Retina (tissue), 1 donor: Measurements from ENCODE around the gene ZNF524.

ENCODE experiments used
- DNase-seq: peaks from one replicate; pipeline ENCODE4 v3.0.0-alpha.2; 2016

ZNF524 gene

DNA sequence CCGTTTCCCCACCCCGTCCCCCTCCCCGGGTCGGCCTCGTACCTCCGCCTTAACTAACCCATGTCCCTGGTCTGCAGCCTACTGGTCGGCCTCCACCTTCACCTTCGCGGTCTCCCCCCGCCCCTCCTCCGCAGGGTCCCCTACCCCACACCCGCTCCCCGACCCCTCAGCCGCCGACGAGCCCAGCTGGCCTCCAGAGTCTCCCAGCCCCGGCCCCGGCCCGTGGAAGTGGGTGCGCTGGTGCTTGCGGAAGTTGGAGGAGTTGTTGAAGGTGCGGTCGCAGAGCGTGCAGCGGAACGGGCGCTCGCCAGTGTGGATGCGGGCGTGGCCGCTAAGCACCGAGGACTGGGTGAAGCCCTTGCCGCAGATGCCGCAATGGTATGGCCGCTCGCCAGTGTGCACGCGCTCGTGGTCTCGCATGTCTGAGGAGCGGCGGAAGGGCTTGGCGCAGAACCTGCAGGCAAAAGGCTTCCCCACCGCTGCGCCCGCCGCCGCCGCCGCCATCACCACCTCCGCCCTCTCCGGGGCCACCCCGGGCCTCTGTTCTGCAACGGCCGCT lies 21.7 kb downstream of the ZNF524 start:
- no peak for DNase-seq

DNA sequence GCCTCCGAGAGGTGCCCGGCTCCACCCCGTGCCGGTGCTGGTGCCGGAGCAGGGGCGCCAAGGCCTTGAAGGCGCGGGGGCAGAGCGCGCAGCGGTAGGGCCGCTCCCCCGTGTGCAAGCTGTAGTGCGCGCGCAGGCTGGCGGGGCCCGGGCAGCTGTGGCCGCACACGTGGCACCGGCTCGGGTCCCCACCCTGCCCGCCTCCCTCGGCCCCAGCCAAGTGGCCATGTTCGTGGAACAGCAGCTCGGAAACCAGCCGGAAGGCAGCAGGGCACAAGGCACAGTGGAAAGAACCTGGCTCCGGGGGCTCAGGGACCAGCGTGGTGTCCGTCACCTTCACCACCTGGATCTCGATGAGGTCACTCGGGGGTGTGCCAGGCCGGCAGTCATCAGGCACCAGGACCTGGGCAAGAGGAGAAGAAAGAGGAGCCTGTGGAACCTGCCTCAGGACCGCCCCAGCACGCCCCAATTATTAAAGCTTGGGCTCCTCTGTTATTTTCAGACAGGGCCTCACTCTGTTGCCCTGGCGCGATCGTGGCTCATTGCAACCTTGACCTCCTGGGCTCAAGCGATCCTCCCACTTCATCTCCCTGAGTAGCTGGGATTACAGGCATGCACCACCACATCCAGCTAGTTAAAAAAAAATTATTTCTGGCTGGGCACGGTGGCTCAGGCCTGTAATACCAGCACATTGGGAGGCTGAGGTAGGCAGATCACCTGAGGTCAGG lies 22.3 kb downstream of the ZNF524 start:
- DNase-seq, result no peak

DNA sequence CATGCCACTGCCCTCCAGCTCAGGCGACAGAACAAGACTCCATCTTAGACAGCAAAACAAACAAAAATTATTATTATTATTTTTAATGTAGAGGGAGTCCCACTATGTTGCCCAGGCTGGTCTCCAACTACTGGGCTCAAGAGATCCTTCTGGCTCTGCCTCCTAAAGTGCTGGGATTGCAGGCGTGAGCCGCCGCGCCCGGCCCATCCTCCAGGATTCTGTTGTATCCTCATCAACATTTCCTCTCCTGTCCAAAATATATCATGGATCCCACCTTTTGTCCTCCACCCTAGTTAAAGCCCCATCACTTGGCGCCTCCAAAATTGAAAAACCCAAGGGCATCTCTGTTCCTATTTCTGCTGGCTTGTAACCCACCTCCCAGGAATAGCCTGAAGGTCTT lies 23.0 kb downstream of the ZNF524 start:
- no peak for DNase-seq

DNA sequence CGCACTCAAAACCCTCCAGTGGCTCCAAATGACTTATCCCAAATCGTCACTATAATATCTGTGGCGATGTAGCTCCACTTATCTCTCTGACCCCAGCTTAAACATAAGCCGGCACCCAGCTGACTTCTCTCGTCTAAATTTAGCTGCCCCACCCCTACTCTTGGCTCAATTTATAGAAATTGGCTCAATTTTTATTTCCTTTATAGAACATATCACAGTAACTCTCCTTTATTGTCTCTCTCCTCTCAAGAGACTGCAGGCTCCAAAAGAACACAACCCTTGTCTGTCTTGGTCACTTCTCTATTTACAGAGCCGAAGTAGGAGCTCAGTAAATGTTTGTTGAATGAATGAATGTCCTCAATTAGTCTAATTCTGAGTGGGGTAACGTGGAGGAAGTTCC lies 23.5 kb downstream of the ZNF524 start:
- DNase-seq, result no peak

DNA sequence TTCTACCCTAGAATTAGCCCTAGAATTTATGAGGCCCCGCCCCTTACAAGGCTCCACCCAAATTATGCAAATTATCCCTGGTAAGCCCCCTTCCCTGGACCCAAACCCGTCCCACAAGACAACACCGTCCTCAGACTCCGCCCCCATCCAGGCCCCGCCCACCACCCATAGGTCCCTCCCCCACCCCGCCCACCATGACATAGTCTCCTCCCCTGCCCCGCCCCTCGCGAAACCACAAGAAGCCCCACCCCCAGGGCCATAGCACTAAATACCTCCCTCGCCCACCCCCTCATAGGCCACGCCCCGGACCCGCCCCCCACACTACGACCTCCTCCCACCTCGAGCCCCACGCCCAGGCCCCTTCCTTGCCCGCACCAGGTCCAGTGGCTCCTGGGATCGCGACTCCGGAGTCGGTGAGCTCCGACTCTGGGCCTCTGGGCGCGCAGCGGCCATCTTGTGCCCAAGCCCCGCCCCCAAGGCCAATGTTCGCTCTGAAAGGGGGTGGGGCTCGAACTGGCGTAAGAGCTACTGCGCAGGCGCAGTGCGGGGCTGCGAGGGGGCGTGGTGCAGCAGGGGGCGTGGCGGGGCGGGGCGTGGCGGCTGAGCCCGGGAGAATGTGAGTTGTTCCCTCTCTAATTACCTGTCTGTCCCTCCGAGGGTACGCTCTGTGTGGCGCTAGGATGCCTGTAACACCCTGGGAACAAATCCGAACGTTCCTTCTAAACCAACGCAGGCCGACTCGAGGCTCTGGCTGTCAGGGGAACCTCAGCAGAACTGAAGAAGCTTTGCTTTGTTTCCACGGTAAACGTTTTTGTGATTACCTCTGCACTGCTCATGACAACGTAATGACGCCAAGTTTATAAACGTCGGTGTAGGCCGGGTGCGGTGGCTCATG lies 24.3 kb downstream of the ZNF524 start, which contains the start of gene ZNF784:
Gene ZNF784, minus strand, starts transcription at position 458 of the 895 bp plus-strand sequence. Its CDS starts 5 bp downstream, at position 453.
- DNase-seq, result peak; percentile 91

DNA sequence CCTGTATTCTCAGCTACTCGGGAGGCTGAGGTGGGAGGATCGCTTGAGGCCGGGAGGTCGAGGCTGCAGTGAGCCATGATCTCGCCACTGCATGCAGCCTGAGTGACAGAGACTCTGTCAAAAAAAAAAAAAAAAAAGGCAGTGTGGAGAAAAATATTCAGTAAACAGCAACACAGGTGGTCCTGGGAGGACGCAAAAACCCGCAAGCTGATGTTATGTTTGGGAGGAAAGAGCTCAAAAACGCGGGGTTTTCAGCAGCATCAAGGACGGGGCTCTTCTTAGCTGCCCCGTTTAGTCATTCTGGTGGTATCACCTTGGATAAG lies 24.9 kb downstream of the ZNF524 start:
- DNase-seq, result no peak

DNA sequence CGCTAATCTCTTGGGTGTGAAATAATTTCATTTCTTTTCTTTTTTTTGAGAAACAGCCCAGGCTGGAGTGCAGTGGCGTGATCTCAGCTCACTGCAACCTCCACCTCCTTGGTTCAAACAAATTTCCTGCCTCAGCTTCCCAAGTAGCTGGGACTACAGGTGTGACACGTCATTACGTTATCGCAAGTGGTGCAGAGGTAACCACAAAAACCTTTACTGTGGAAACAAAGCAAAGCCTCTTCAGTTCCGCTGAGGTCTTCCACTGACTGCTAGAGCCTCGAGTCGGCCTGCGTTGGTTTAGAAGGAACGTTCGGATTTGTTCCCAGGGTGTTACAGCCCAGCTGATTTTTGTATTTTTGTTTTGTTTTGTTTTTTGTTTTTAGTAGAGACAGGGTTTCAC lies 26.3 kb downstream of the ZNF524 start:
- no peak for DNase-seq

DNA sequence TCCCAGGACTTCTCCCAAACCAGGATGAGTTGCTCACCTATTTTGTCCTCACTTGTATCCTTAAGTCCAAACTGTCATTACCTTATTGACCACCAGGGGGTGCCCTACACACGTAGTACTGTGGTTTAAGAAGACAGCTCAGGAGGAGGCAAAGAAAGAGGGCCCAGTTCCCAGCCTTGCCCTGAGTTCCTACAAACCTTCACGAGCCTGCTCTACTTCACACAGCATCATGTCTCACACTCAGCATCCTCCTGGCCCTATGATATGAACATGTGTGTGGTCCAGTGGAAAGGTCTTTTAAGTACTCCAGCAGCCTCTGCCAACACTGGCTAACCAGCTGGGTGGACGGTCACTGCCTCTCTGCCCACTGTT lies 32.4 kb downstream of the ZNF524 start:
- peak; percentile 83 for DNase-seq

DNA sequence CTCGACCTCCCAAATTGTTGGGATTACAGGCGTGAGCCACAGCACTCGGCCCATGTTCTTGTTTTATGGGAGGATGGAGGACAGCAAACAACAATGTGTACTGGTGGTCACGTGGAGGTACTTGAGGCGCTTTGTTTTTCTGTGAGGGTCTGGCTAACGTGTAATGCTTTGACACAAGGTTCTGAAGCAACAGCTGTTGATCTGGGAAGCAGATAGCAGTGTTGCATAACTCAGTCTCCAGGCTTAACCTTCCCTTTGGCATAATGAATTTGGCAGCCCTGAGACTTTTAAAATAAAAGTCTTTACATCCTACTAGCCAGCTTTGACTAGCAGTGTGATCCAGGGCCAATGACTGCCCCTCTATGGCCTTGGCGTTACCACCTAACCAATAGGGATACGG lies 33.8 kb downstream of the ZNF524 start:
- DNase-seq, result no peak

DNA sequence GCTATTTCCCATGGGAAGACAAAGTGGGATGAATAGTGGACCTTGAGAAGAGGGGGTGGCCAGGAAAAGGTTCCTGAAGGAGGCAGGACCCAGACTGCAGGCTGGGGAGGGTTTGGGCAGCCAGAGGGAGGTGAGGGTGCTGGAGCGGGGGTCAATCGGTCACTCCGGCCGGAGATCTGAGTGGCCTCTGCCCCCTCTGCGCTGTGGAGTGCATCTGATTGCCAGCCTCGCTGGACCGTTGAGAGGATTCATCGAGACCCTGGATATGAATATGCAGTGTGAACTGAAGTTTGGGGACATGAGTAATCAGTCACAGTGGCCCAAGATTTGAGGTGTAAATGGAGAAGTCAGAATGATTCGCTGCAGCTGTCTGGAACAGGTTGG lies 35.2 kb downstream of the ZNF524 start:
- DNase-seq, result no peak

DNA sequence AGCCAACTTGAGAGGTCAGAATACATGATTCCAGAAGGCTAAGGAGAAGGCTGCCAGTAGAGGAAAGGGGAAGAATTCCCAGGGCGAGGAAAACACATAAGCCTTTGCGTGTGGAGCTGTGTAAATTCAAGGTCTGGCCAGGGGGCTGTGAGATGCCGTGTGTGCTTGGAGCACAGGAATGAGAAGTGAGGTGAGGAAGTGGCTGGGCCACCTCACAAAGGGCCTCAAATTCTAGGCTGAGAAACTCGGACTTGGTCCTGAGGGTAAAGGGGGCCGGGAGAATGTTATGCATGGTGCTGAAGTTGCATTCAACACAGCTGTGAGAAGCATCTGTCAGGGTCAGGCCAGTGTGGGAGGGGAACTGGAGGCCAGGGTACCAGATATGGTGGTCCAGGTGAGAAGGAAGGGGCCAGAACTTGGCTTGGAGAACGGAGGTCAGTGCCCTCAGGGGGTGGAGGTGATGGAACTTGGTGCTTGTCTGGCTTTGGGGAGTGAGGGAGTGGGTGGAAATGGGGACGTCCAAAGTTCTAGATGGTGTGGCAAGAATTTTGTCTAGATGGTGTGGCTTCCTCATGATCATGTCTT lies 35.9 kb downstream of the ZNF524 start:
- no peak for DNase-seq

DNA sequence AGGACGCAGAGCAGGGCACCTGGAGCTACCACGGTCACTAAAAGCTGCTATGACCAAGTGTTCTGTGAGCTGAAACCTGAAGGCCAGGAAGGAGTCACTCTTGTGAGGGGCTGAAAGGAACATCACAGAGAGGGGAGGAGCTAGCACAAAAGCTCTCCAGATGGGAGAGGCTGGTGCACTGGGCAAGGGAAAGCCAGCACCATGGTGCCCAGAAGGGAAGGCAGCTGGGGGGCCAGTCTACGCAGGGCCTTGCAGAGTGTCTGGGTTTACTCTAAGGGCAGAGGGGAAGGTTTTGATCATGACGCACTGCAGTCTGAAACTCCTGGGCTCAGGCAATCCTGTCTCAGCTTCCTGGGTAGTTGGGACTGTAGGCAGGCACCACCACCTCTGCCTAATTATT lies 36.6 kb downstream of the ZNF524 start:
- no peak for DNase-seq

DNA sequence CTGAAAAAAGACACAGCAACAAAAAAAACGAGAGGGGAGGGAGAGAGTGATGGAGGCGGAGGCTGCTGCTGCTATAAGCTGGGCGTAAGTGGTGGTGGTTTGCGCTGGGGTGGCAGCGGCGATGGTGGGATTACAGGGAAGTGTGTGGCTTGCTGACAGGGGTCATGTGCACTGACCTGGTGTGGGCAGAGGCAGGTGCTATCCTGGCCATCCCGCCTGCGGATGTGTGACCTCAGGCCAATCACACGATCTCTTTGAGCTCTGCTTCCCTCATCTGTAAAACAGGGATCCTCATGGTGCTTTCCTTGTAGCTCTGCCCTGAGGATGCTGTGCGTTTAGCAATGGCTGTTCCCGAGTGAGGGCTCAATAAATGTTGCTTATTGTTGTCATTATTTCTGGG lies 37.4 kb downstream of the ZNF524 start:
- DNase-seq, result no peak

DNA sequence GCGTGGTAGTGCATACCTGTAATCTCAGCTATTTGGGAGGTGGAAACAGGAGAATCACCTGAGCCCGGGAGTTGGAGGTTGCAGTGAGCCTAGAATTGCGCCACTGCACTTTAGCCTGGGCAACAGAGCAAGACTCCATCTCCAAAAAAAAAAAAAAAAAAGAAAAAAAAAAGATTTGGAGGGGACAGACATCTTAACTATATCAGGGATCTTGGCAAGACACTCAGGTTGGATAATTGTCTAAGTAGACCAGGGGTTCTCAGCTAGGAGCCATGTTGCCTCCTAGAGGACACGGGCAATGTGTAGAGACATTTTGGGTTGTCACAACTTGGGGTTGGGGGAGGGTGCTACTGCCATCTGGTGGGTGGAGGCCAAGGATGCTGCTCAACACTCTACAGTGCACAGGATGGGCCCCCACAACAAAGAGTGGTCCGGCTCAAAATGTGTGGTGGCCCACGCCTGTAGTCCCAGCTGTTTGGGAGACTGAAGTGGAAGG lies 38.8 kb downstream of the ZNF524 start:
- DNase-seq, result no peak

DNA sequence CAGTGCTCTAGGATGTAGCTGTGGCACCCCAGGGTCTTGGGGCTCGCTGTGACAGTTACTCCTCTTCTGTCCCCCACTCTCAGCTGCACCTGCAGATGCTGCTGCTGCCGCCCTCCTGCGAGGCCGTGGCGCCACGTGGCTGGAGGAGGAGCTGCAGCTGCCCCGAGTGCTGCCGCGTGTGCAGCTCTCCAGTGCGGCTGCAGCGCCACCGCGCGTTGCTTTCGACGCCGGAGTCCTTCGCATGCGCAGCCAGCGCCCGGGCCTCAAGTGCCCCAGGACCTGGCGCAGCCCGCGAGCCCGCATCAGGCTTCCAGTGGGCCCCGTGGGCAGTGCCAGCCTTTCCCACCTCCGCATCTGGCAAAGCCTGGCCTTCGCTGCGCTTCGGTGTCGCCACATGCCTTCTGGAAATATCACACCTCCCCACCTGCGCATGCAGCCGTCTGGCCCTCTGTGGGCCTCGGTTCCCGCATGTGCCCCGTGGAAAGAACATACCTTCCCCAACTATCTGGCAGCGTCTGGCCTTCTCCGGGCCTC lies 40.0 kb downstream of the ZNF524 start:
- peak; percentile 83 for DNase-seq

DNA sequence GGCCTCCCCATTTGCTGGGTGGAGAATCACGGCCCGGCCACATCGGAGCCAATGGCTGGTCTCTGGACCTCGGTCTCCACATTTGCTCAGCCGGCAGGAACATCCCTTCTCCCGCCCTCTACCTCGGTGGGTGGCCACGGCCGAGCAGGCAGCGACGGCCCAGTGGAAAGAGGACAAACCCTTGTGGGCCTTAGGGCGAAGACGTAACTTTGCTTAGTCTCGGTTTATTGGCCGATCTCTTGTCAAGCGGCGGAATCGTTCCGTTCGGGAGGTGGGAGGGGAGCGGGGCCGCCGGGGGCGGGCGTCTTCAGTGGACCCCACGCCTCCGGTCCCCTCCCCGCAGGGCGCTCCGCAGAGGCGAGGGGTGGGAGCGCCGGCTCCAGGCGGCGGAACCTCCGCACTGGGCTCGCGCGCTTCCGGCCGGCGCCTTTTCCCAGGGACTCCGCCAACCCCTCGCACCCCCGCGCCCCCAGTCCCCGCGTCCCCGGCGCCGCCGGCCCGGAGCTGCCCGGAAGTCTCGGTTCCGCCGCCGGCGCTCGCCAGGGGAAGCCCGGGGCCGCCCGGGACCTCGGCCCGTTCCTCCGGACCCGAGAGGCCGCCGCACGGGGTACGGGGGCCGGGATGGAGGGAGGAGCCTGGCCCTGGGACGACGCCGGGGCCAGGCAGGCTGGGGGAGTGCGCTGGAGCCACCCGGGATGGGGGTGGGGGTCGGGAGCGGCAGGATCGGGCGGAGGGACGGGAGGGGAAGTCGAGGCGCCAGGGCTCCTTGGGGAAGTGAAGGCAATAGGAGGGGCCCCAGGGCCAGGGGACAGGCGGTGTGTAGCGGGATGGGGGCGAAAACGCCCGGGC lies 40.7 kb downstream of the ZNF524 start, which contains the start of gene ZNF580:
Gene ZNF580, plus strand, starts transcription at position 426 of the 849 bp plus-strand sequence. CDS start 1,507 bp downstream, outside the sequence.
- DNase-seq, result peak; percentile 79

DNA sequence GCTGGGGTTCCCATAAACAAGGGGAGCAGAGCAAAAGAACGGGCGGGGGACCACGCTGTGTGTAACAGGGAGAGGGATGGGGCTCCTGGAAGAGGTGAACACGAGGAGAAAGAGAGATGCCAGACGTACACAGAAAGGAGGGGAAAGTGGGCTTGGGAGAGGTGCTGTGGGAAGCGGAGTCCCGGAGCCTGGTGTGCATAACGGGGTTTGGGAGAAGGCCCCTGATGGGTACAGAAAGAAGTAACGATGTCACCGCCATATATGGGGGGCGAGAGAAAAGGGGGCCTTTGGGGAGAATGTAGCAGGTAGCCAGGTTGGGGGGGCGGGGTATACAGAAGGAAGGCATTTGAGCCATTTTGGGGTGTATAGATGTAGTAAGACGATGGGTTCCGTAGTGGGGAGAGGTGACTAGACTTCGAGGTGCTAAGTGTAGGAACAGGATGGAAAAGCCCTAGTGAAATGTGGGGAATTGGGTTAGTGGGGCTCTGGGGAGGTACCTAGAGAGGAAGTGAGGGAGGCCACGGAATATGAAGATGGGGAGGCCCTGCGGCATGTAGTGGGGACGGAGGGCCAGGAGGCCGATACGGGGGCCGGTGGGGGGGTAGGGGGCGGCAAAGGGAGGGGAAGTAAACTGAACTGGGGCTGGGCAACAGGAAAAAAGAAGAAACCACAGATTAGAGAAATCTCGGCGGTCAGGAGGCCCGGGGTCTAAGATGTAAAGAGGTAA lies 41.5 kb downstream of the ZNF524 start:
- DNase-seq, result peak; percentile 34

DNA sequence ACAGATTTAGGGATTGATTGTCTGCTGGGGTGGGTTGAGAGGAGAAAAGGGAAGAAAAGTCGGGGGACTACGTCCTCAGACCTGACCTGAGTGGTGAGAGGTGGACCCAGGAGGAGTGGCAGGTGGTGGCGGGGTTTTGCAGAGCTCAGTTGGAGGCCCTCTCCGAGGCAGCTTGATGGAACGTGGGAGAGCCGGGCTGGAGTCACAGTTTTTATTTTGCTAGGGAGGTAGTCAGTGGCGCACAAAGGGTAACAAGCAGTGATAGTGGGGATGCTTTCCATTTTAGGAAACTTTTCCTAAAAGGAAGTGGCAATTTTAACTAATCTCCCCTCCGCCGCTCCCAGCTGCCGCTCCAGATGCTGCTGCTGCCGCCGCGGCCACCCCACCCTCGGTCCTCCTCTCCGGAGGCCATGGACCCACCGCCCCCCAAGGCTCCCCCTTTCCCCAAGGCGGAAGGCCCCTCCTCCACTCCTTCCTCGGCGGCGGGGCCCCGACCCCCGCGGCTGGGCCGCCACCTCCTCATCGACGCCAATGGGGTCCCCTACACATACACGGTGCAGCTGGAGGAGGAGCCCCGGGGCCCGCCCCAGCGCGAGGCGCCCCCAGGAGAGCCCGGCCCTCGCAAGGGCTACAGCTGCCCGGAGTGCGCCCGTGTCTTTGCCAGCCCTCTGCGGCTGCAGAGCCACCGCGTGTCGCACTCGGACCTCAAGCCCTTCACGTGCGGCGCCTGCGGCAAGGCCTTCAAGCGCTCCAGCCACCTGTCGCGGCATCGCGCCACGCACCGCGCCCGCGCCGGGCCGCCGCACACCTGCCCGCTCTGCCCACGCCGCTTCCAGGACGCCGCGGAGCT lies 42.3 kb downstream of the ZNF524 start:
- no peak for DNase-seq

DNA sequence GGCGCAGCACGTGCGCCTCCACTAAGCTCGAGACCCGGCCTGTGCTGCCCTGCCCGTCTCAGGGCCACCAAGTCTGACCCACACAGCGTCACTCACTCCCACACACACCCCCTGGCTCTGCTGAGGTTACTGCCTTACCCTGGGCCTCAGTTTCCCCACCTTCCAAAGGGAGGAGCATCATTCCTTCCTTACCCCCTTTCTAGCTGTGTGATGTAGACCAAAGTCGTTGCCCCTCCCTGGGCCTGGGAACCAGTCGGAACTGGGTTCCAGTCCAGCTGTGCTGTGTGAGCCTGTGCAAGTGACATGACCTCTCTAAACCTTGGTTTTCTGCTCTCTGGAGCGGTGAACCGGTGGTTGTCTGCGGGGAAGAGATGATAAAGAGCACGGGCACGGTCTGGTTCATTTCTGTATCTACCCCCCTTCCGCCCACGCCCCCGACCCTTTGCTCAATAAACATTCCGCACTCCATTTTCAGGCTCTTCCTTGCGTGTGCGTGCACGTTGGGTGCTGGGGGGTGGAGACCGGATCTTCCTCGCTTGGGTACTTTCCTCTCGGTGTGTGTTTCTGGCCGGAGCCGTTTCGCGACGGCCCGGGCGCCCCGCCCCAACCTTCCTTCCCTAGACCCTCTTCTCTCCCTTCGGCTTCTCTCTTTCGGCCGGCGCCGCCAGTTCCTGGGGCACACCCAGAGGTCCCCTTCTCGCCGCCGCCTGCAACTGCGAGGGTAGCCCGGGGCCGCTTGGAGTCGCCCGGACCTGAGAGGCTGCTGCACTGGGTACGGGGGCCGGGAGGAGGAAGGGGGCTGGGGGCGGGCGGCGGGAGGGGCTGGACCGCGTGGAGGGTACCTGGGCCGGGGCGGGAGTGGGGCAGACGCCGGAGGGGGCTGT lies 43.2 kb downstream of the ZNF524 start, which contains the start of gene ZNF581:
Gene ZNF581, plus strand, starts transcription at position 647 of the 884 bp plus-strand sequence. CDS start 923 bp downstream, outside the sequence.
- peak; percentile 89 for DNase-seq
